G401 (cell line): Measurements from ENCODE around the gene TANC1. TPM values are rescaled to one million over a fixed set of nuclear protein-coding genes. Genes with fewer than 3 reads are reported as not detected.

ENCODE experiments used
- DNase-seq: peaks from one replicate; pipeline ENCODE4 v3.0.0-alpha.2; 2015; ENCODE audit warnings: low spot score
- in situ Hi-C: cut with HindIII; loops from 2 replicates; pipeline ENCODE4 v1.10.0; 2016; ENCODE audit warnings: low sequenced_read_pairs, mixed read lengths
- total RNA-seq: library from RNA; depleted of rRNA; stranded (reverse); fragments of >200 nt; shearing (Covaris generic); gene quantifications from 2 replicates; pipeline ENCODE4 v1.2.3, GENCODE V29; 2014

Gene TANC1
- total RNA-seq, 1 experiment from 2014 or later = 2.8 TPM

- no peak for DNase-seq
Measured at GRCh38 chr2:158990397-158991214, 22.2 kb downstream of the TANC1 start.

DNA sequence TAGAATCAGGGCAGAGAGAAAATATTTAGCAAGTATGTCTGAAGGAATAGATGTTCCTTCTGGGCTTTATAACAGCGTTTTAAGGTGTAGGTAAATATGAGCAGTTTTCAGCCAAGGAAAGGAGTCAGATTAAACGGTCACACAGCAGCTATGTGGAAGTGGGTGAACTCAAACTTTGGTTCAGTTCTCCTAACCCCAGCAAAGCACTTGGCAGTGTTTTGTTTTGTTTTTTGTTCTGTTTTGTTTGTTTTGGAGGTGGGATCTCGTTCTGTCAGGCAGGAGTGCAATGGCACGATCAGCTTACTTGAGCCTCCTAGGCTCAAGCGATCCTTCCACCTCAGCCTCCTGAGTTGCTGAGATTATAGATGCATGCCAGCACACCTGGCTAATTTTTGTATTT, 24.6 kb downstream of the TANC1 start:
- no peak for DNase-seq
- in situ Hi-C loops = no loop called here

More at GRCh38 chr2:158990397-158991214, 22.2 kb downstream of the TANC1 start:
- in situ Hi-C loops = no loop called here

GRCh38 chr2:158993721-158994587, 25.5 kb downstream of the TANC1 start:
- in situ Hi-C loops = no loop called here
- DNase-seq = no peak

DNA sequence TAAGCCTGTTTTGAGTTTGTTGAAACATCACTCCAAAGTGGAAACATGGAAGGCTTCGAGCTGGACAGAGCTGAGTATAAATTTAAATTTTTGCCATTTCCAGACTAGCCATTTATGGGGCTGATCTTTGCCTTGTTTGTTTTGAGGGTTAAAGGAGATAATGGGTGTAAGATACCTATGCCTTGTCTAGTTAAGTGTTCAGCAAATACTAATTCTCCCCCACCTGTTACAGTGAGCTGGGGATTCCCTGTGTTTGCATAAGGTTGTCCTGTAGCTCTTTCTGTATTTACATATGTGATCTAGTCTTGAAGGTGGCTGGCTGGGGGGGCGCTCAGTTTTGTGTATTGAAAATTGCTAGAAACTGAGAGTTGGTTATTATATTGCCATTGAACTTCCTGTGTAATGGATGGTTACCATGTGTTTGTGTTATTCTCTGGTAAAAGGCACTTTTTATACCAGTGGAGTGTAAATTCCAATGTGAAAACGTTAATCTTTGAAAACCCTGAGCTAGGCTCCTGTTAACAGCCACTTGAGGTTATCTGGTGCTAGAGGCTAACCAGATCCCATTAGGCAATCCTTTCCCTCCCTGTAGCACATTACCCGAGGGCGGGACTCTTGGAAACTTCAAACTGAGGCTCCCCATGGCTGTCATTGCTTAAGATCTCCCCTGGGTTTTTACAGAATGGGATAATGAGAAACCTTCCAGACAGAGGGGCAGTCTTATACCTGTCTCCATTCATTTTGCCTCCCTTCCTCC, 26.7 kb downstream of the TANC1 start:
- in situ Hi-C loops = no loop called here
- DNase-seq = no peak

DNA sequence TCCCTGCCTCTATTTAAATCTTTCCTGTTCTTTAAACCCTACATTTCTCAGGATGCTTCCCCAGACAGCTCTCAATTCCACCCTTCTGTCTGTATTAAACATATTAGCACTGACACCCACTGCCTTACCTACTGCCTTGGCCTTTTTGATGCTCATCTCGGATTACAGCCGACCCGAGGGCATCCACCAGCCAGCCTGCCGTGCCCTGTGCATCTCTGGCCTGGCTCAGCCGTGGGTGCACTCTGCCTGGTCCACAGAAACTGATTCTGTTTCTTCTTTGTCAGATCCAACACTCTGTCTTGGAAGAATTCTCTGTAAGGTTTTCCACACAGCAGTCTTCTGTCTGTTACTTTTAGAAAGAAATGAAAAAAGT, 27.2 kb downstream of the TANC1 start:
- no peak for DNase-seq
- in situ Hi-C loops = no loop called here

DNA sequence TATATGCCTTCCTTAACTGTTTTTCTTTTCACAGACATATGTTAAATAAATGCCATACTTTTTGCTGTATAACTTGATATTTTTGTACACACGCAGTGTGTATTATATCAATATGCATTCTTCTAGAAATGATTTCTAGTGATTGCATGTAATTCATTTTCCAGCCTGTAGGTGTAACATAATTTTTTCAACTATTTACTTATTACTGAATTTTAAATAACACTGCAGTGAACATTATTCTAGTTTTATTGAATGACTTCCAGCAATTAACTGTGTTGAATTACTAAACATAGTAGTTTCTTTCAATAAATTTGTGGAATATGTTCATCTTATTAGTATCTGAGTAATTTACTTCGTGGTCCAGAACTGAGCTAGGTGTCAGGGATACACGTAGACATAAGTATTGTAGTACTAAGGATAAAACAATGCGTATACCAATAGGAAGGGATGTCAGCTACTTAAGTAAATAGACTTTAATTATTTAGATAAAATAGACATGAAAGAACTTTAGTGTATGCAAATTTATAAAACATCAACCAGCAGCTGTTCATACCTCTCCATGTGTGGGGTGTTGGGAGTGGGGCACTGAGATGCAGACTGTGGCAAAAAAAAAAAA, 28.0 kb downstream of the TANC1 start:
- no peak for DNase-seq
- in situ Hi-C loops = no loop called here

GRCh38 chr2:158997037-158997790, 28.8 kb downstream of the TANC1 start:
- DNase-seq = no peak
- in situ Hi-C loops = no loop called here

- in situ Hi-C loops = no loop called here
- no peak for DNase-seq
Measured at GRCh38 chr2:158998551-158999248, 30.3 kb downstream of the TANC1 start.

DNA sequence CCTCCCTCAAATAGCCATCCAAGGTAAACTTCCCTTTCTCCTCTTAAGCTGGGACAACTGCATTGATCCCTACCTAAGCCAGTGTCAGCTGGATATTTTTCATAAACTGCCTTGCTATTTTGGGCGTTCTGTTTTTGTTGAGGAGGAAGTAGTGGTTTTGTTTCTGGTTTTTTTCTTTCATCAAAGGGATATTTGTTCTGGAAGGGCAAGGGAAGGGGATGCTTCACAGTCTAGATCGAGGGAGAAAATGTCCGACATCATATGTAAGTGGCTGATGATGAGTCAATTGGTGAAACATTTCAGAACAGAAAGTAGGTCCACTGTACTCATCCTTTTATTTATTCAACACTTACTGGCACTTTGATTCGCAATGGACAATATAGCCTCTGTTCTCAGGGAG, 31.0 kb downstream of the TANC1 start:
- DNase-seq = no peak
- in situ Hi-C loops = no loop called here

DNA sequence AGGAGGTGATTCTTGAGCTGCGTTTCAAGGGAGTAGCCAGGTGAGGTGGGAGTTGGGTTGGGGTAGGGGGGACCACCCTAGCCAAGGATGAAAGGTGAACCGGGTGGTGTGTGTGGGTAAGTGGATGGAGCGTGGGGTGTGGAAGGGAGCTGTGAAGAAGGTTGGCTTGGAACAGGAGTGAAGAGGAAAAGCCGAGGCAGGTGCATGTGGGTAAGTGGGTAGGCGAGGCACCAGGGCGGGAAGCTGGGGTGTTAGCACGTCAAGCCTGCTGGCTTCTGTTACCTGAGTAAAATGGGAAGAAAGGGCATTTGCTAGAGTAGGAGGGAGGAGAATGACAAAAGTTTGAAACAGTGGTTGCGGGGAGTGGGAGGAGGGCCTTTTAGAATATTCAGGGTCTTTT, 31.6 kb downstream of the TANC1 start:
- DNase-seq = no peak
- in situ Hi-C loops = no loop called here

DNA sequence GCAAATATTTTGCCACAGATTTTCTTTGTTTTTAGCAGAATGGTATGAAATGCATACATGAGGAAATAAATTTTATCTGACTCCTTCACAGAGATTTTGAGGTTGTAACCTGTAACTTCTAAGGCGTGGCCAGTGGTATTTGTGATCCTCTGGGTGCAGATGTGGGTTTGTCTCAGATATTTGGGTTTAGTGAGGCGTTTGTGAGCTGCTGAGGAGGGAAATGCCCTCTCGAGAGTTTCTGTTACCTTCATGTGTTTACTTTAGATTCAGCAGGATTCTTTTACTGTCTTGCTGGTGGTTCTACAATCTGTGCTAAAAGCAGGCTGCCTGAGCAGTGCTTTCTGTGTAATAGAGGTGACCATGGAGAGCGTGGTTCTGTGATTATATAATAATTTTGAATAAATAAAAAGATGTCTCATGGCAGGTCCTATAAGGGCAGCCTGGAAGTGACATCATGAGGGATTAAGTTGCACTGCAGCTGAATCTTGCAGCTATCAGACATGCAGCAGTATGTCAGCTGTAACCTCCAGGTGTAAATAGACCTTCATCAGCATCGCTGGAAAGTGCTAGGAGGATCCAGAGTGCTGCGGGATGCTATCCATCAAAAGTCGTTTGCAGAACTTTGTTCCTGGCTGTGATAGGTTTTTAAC, 34.1 kb downstream of the TANC1 start:
- in situ Hi-C loops = no loop called here
- DNase-seq = no peak

- DNase-seq = no peak
- in situ Hi-C loops = no loop called here
Measured at GRCh38 chr2:159003555-159003954, 35.1 kb downstream of the TANC1 start.

DNA sequence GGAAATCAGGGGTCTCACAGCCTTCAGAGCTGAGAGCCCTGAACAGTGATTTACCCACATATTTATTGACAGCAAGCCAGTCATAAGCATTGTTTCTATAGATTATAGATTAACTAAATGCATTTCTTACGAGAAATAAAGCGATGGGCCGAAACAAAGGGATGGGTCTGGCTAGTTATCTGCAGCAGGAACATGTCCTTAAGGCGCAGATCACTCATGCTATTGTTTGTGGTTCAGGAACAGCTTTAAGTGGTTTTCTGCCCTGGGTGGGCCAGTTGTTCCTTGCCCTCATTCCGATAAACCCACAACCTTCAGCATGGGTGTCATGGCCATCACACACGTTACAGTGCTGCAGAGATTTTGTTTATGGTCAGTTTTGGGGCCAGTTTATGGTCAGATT, 36.4 kb downstream of the TANC1 start:
- DNase-seq = no peak
- in situ Hi-C loops = no loop called here

DNA sequence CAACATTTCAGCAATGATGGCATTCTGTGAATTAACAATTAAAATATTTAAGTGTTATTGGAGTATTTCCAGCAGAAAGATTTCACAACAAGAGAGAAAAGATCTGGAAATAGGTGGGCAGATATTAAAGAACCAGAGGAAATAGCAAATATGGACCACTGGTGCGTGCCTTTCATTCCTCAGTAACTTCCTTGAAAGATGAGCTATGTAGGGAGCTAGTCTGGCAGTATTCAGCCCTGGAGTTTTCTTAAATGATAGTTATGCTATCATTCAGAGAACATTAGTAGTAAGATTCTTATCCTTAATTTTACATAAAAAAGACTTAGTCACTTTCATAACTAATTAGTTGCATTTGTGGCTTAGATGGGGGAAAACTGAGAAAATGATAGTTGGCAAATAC, 41.5 kb downstream of the TANC1 start:
- in situ Hi-C loops = no loop called here
- DNase-seq = no peak

DNA sequence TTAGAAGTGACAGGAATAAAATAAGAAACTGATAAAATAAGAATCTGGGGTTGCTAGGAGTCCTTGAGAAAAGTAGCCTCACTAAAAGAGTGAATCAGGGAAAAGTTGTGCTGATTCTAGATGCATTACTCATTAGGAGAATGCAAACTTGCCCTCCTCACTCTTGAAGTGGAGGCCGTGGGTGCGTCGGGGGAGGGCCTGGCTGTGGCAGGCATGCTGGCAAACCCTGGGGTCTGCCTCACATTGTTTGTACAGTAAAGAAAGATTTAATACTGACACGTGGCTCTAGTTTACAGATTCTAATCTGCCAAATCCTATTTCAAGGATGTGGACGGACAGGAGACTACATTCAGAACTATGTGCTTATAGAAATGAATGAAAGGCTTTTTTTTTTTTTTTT, 41.9 kb downstream of the TANC1 start:
- no peak for DNase-seq
- in situ Hi-C loops = no loop called here

- in situ Hi-C loops = no loop called here
Measured at GRCh38 chr2:159010963-159011362, 42.5 kb downstream of the TANC1 start.

GRCh38 chr2:159012142-159012541, 43.7 kb downstream of the TANC1 start:
- in situ Hi-C loops = no loop called here
- DNase-seq = no peak

More at GRCh38 chr2:159010963-159011362, 42.5 kb downstream of the TANC1 start:
- DNase-seq = no peak

GRCh38 chr2:159013103-159013502, 44.7 kb downstream of the TANC1 start:
- DNase-seq = no peak
- in situ Hi-C loops = no loop called here
